Epithelial cell of prostate (primary cell): ENCODE data around the gene CAPN5.

Source experiments
- DNase-seq: peaks from one replicate; pipeline ENCODE4 v3.0.0-alpha.2; 2011; ENCODE audit warnings: low read depth, low spot score
- H3K27ac ChIP-seq: fragments of 450-650 bp; 2 replicates; pipeline ENCODE4 v1.5.1; 2017; ENCODE audit warnings: mild to moderate bottlenecking

CAPN5 gene

GRCh38 chr11:77143405-77144020, 76.7 kb downstream of the CAPN5 start:
- H3K27ac ChIP-seq = no peak overlapping the region
- no peak for DNase-seq

- DNase-seq = no peak
- no peak overlapping the region for H3K27ac ChIP-seq
Measured at GRCh38 chr11:77144196-77144856, 77.6 kb downstream of the CAPN5 start.

- no peak for DNase-seq
- H3K27ac ChIP-seq = no peak overlapping the region
Measured at GRCh38 chr11:77144857-77145428, 78.2 kb downstream of the CAPN5 start.

- DNase-seq = no peak
- H3K27ac ChIP-seq = no peak overlapping the region
Measured at GRCh38 chr11:77146261-77147035, 79.7 kb downstream of the CAPN5 start.

- H3K27ac ChIP-seq = no peak overlapping the region
- no peak for DNase-seq
Measured at GRCh38 chr11:77147036-77147315, 80.2 kb downstream of the CAPN5 start.

- DNase-seq = no peak
- H3K27ac ChIP-seq = no peak overlapping the region
Measured at GRCh38 chr11:77147668-77148321, 81.0 kb downstream of the CAPN5 start.

GRCh38 chr11:77148963-77149715, 82.4 kb downstream of the CAPN5 start:
- no peak for DNase-seq
- no peak overlapping the region for H3K27ac ChIP-seq

GRCh38 chr11:77149716-77150392, 83.1 kb downstream of the CAPN5 start:
- no peak overlapping the region for H3K27ac ChIP-seq
- DNase-seq = no peak

- no peak for DNase-seq
- no peak overlapping the region for H3K27ac ChIP-seq
Measured at GRCh38 chr11:77150836-77151235, 84.1 kb downstream of the CAPN5 start.

- no peak for DNase-seq
- no peak overlapping the region for H3K27ac ChIP-seq
Measured at GRCh38 chr11:77151804-77152509, 85.2 kb downstream of the CAPN5 start.

- H3K27ac ChIP-seq = no peak overlapping the region
- no peak for DNase-seq
Measured at GRCh38 chr11:77152846-77153245, 86.1 kb downstream of the CAPN5 start.

- no peak for DNase-seq
- H3K27ac ChIP-seq = no peak overlapping the region
Measured at GRCh38 chr11:77153276-77154185, 86.8 kb downstream of the CAPN5 start.

GRCh38 chr11:77154381-77155081, 87.8 kb downstream of the CAPN5 start:
- DNase-seq = no peak
- no peak overlapping the region for H3K27ac ChIP-seq

- DNase-seq = no peak
- no peak overlapping the region for H3K27ac ChIP-seq
Measured at GRCh38 chr11:77155082-77155475, 88.3 kb downstream of the CAPN5 start.

- DNase-seq = no peak
- H3K27ac ChIP-seq = no peak overlapping the region
Measured at GRCh38 chr11:77155556-77156130, 88.9 kb downstream of the CAPN5 start.

GRCh38 chr11:77156396-77157195, 89.8 kb downstream of the CAPN5 start:
- H3K27ac ChIP-seq = no peak overlapping the region
- DNase-seq = no peak
